Endothelial cell of umbilical vein (primary cell): ENCODE measurements around the gene RGS6. TPM values are rescaled to one million over a fixed set of nuclear protein-coding genes. Genes with fewer than 3 reads are reported as not detected.

Experiments used
- BruUV-seq: library from RNA; stranded (reverse); fragments of 400-500 nt; replicated peaks from 2 replicates; lab custom pipeline; 2021; lab: Mats Ljungman, UMichigan
- CTCF ChIA-PET: fragments of 300-600, 350-600 bp; sonication (Branson Sonifier 250); formaldehyde crosslinking; loops from one replicate; lab custom pipeline; 2021; ENCODE audit warnings: antibody characterized with exemption, inconsistent platforms; lab: Charles Lee
- POLR2A ChIA-PET: fragments of 300-600, 350-600 bp; sonication (Branson Sonifier 250); formaldehyde crosslinking; loops from one replicate; lab custom pipeline; 2021; ENCODE audit warnings: antibody characterized with exemption, inconsistent platforms; lab: Charles Lee
- DNase-seq: peaks from one replicate; pipeline ENCODE4 v3.0.0-alpha.2; 2011; ENCODE audit warnings: low read depth, low spot score
- FAIRE-seq: peaks from 2 replicates; lab custom pipeline; 2011; peaks lifted over from hg19 to GRCh38; lab: Jason Lieb, UNC
- H2AFZ ChIP-seq: 2 replicates; pipeline ENCODE4 v1.6.0; 2012; ENCODE audit warnings: low read depth, low read length, control low read depth, inconsistent platforms
- H3K27ac ChIP-seq: 2 replicates; pipeline ENCODE4 v1.5.1; 2011; ENCODE audit warnings: low read depth, mild to moderate bottlenecking, control low read depth, low read length, moderate library complexity; ENCODE audit not compliant: insufficient read depth
- H3K27me3 ChIP-seq, 2 experiments: 2 replicates each; pipeline versions ENCODE4 v1.6.0 to v1.6.1; 2011; ENCODE audit warnings: low read length in 2 of 2, mixed read lengths in 1 of 2; ENCODE audit not compliant: control insufficient read depth in 2 of 2, insufficient read depth in 2 of 2
- H3K36me3 ChIP-seq, 2 experiments: 2 replicates in 1 of 2; 3 replicates in 1 of 2; pipeline ENCODE4 v1.5.1; 2011; ENCODE audit warnings: low read length in 2 of 2, mild to moderate bottlenecking in 1 of 2, moderate library complexity in 1 of 2; ENCODE audit not compliant: control insufficient read depth in 2 of 2, insufficient read depth in 2 of 2; ENCODE audit errors: extremely low read depth in 1 of 2
- H3K4me1 ChIP-seq: 3 replicates; pipeline ENCODE4 v1.5.1; 2011; ENCODE audit warnings: mild to moderate bottlenecking, low read length; ENCODE audit not compliant: control insufficient read depth, insufficient read depth; ENCODE audit errors: extremely low read depth
- H3K4me2 ChIP-seq: 2 replicates; pipeline ENCODE4 v1.6.1; 2011; ENCODE audit warnings: low read length, control low read depth, mixed read lengths; ENCODE audit not compliant: insufficient read depth
- H3K4me3 ChIP-seq, 3 experiments: fragments of 200-600 bp in 1 of 3; sonication (generic), shearing (Covaris generic) in 1 of 3; replicated peaks in 1 of 3; 2 replicates each; pipeline ENCODE4 v1.5.1; 2011 to 2016; ENCODE audit warnings: control low read depth in 3 of 3, low read length in 3 of 3, mild to moderate bottlenecking in 2 of 3, inconsistent platforms in 1 of 3, low read depth in 1 of 3, moderate library complexity in 1 of 3; ENCODE audit not compliant: insufficient read depth in 1 of 3
- H3K79me2 ChIP-seq: 2 replicates; pipeline ENCODE4 v1.6.0; 2012; ENCODE audit warnings: low read length, inconsistent platforms; ENCODE audit not compliant: control insufficient read depth, insufficient read depth
- H3K9ac ChIP-seq: replicated peaks from 2 replicates; pipeline ENCODE3; 2011; ENCODE audit warnings: low read length, control low read depth; ENCODE audit not compliant: insufficient read depth; ENCODE audit errors: extremely low read depth
- H3K9me1 ChIP-seq: replicated peaks from 3 replicates; pipeline ENCODE4 v1.6.0; 2011; ENCODE audit warnings: mild to moderate bottlenecking, low read length; ENCODE audit not compliant: control insufficient read depth, insufficient read depth; ENCODE audit errors: extremely low read depth
- H3K9me3 ChIP-seq: replicated peaks from 2 replicates; pipeline ENCODE4 v1.5.1; 2012; ENCODE audit warnings: low read length, inconsistent platforms; ENCODE audit not compliant: control insufficient read depth, insufficient read depth
- H4K20me1 ChIP-seq: replicated peaks from 2 replicates; pipeline ENCODE3; 2011; ENCODE audit warnings: mild to moderate bottlenecking, low read length; ENCODE audit not compliant: control insufficient read depth, insufficient read depth; ENCODE audit errors: extremely low read depth
- CTCF ChIP-seq, 2 donors: IDR thresholded peaks; 1 replicate in 1 of 2; 2 replicates in 1 of 2; pipeline ENCODE4 v1.5.1; 2011; ENCODE audit warnings: low read length in 2 of 2, mild to moderate bottlenecking in 2 of 2, moderate library complexity in 2 of 2, control low read depth in 1 of 2, inconsistent platforms in 1 of 2, low read depth in 1 of 2; ENCODE audit not compliant: insufficient read depth in 1 of 2; ENCODE audit errors: extremely low read depth in 1 of 2
- EZH2 ChIP-seq: IDR thresholded peaks from 2 replicates; pipeline ENCODE4 v1.6.1; 2012; ENCODE audit warnings: borderline replicate concordance, low read depth, mild to moderate bottlenecking, moderate library complexity, low read length, inconsistent platforms; ENCODE audit not compliant: severe bottlenecking
- FOS ChIP-seq: IDR thresholded peaks from 2 replicates; pipeline ENCODE4 v1.6.1; 2011; ENCODE audit warnings: mild to moderate bottlenecking, low read length, moderate library complexity, borderline replicate concordance; ENCODE audit not compliant: insufficient read depth
- GATA2 ChIP-seq: IDR thresholded peaks from 2 replicates; pipeline ENCODE4 v1.7.0; 2011; ENCODE audit warnings: low read depth, mild to moderate bottlenecking, moderate library complexity, mixed read lengths, low read length; ENCODE audit not compliant: insufficient read length, insufficient read depth
- JUN ChIP-seq: IDR thresholded peaks from 2 replicates; pipeline ENCODE4 v1.6.1; 2011; ENCODE audit warnings: borderline replicate concordance, low read depth; ENCODE audit not compliant: insufficient read length, insufficient read depth
- MAX ChIP-seq: IDR thresholded peaks from 2 replicates; pipeline ENCODE4 v1.6.1; 2011; ENCODE audit not compliant: insufficient read depth, insufficient read length
- MYC ChIP-seq: IDR thresholded peaks from one replicate; pipeline ENCODE4 v1.6.1; 2011; ENCODE audit warnings: mild to moderate bottlenecking, low read depth, low read length
- POLR2A ChIP-seq: IDR thresholded peaks from 2 replicates; pipeline ENCODE4 v1.6.1; 2012; ENCODE audit warnings: low read depth, mild to moderate bottlenecking, control low read depth, low read length
- POLR2AphosphoS5 ChIP-seq: IDR thresholded peaks from 2 replicates; pipeline ENCODE4 v1.6.1; 2012; ENCODE audit warnings: low read depth, mild to moderate bottlenecking, control low read depth, low read length, moderate library complexity; ENCODE audit not compliant: insufficient read depth
- dilution Hi-C: fragments of 300-500 bp; cut with MboI; formaldehyde crosslinking; loops from one replicate; pipeline ENCODE4 v1.15.0; 2019; ENCODE audit warnings: low sequenced_read_pairs; ENCODE audit not compliant: extremely low pct_ligation_motif_present
- intact Hi-C: fragments of 100-400 bp; cut with micrococcal nuclease; formaldehyde crosslinking; loops from one replicate; pipeline ENCODE4 v1.10.0; 2022
- polyA plus RNA-seq, 4 experiments: library from polyadenylated mRNA; depleted of rRNA in 3 of 4; stranded (reverse) in 3 of 4; unstranded in 1 of 4; fragments of >200 nt; gene quantifications; 2 replicates each; pipeline versions ENCODE4 v1.2.1 to v1.2.3, GENCODE V29; 2011 to 2012; ENCODE audit warnings: missing spikeins in 1 of 4
- total RNA-seq: library from RNA; stranded (reverse); gene quantifications from 2 replicates; pipeline ENCODE4 v1.2.3, GENCODE V29; 2021

RGS6 gene
- total and polyA plus RNA-seq, 2 donors (not counting 3 experiments of a cell fraction or from before 2014, with no cell fraction given) = not detected

GRCh38 chr14:71961972-71962371 is 29.7 kb downstream of the RGS6 start:
- Histone ChIP-seq H3K36me3 (no peaks in the 10 kb centered on the region), H3K27ac (no peak overlapping the region), H4K20me1 (no peaks in the 10 kb centered on the region), H3K4me3 (no peak overlapping the region), H3K9me3 (no peaks in the 10 kb centered on the region), H2AFZ (no peak overlapping the region), H3K4me2 (no peak overlapping the region), H3K9ac (no peak overlapping the region), H3K4me1 (no peaks in the 10 kb centered on the region), H3K27me3 (no peaks in the 10 kb centered on the region), H3K9me1 (no peaks in the 10 kb centered on the region), H3K79me2 (no peaks in the 10 kb centered on the region)
- CTCF ChIA-PET = no interaction called here
- TF ChIP-seq MAX (no peak), JUN (no peak), MYC (no peak), EZH2 (no peak), GATA2 (no peak), POLR2A (no peak), FOS (no peak), CTCF (IDR thresholded peaks at IDR 0.05; ENCODE audit: extremely low read depth in 1 of 2, insufficient read depth in 1 of 2, low read depth in 1 of 2, low read length in 2 of 2) (no peak), POLR2AphosphoS5 (no peak)
- DNase-seq (no peak), FAIRE-seq (no peak)
- POLR2A ChIA-PET = no interaction called here
- intact Hi-C loops = no loop called here
- BruUV-seq = no TSS peak
- dilution Hi-C loops = no loop called here
